Measurements from ENCODE around the gene HACL1.
A peak's percentile ranks its signal among the peaks of the same experiment; 100 is the strongest.
"Not testable (repeated sequence)": the region's sequence is repeated elsewhere in the genome, so short reads cannot be mapped to it uniquely, and the experiment has no call there.

HACL1 gene

DNA sequence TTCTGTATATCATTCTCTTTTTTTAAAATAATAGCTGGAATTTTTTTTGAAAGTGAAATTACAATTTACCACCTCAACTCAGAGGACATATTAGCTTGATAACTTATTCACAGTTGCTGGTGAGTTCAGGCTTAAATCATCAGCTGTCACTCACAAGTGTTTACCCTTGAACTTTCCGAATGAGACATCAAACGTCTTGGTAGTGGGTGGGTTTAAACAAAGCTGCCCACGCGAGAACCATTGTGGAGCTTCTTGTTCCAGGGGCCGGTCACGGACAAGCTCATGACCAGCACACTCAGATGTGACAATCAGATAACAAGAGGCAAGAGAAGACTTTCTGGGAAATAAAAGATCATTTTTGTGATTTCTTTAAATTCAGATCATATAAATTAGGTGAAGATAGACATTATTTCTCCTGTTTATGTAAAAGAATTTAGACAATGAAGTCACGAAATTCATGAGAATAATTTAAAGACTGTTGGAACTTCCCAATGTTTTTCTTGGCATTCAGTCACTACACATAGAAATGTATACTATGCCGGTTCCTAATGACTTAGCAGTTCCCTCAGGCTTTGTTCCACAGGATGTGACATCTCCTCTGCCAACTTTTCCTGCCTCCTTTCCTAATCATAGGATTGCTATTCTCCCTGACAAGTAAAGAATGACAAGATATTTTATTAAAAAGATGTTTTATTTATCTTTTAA is 29.4 kb upstream of the HACL1 start:
- H3K4me3 ChIP-seq (ENCODE audit: low read depth, low read length), result no peak overlapping the region

DNA sequence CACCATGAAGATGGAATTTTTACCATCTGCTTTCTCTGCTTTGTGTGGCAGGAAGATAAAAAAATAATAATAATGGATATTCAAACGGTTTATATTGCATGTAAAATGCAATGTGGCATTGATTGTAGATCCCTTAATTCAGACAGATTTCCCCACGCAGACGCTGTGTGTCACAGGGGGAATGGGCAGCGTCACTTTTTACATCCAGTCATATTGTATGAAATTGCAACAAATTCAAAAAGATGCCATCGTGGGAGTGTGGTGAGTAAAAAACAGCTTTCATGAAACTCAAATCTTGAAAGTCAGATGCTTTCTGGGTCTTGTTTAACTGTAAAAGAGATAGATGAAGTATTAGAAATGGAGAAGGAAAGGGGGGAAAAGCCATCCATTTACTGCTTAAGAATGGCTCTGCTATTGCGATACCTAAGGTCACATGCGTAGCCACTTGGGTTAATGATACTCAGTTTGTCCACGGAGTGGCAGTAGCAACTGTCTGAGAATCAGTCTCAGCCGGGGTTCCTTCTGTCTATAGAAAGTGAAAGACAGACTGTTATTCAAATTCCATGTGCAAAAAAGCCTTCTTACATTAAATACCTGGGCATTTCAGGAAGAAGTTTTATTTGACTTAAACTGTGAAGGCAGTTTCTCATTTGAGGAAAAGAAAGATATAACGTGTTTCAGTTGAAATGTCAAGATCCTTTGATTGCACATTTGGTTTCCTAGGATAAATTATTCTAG is 28.7 kb upstream of the HACL1 start:
- H3K4me3 ChIP-seq (ENCODE audit: low read depth, low read length), result no peak overlapping the region

DNA sequence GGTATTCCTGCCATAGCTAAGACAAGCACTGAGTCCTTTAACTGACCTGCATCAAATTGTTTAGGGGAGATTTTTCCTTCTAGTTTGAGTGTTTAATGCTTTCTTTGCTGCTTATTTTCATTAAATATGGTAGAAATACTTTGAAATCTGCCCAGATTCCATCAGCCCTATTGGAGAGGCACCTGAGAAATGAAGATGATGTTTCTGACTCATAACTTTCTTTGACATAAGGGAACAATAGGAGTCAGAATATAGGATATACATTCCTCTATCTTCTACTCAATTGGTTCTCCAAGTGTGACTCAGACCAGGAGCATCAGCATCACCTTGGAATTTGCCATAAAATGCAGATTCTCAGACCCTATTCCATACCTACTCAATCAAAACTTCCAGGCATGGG is 27.6 kb upstream of the HACL1 start:
- no peak overlapping the region for H3K4me3 ChIP-seq (ENCODE audit: low read depth, low read length)

DNA sequence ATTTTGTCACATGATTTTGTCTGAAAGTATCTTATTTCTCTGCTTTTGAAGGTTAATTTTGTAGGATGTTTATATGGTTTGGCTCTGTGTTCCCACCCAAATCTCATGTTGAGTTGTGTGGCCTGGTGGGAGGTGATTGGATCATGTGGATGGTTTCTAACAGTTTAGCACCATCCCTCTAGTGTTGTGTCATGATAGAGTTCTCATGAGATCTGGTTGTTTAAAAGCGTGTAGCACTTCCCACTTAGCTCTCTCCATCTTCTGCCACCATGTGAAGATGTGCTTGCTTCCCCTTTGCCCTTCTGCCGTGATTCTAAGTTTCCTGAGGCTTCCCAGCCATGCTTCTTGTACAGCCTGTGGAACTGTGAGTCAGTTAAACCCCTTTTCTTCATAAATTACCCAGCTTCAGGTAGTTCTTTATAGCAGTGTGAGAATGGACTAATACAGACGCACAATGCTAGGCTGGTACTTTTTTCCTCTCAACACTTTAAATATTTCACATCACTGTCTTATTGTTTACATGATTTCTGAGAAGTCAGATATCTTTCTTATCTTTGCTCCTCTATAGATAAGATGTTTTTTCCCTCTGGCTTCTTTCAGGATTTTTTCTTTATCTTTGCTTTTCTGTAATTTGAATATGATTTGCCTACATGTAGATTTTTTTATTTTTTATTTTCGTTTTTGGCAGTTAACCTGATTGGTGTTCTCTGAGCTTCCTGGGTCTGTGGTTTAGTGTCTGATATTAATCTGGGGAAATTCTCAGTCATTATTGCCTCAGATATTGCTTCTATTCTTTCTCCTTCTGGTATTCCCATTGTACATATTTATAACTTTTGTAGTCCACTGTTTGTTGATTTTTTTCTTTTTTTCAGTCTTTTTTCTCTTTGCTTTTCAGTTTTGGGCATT is 22.4 kb upstream of the HACL1 start:
- H3K4me3 ChIP-seq (ENCODE audit: low read depth, low read length), result no peak overlapping the region

DNA sequence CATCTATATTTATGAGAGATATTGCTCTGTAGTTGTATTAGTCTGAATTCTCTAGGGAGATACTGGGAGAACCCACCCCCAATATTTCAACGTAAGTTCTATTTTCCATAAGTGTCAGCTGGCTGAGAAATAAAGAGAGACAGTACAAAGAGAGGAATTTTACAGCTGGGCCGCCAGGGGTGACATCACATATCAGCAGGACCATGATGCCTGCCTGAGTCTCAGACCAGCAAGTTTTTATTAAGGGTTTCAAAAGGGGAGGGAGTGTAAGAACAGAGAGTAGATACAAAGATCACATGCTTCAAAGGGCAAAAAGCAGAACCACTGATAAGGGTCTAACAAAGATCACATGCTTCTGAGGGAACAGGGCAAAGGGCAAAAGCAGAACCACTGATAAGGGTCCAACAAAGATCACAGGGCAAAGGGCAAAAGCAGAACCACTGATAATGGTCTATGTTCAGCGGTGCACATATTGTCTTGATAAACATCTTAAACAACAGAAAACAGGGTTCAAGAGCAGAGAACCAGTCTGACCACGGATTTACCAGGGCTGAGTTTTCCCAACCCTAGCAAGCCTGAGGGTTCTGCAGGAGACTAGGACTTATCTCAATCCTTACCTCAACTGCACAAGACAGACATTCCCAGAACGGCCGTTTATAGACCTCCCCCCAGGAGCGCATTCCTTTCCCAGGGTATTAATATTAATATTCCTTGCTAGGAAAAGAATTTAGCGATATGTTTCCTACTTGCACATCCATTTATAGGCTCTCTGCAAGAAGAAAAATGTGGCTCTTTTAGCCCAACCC is 18.5 kb upstream of the HACL1 start:
- H3K4me3 ChIP-seq (ENCODE audit: low read depth, low read length), result not testable (repeated sequence)

DNA sequence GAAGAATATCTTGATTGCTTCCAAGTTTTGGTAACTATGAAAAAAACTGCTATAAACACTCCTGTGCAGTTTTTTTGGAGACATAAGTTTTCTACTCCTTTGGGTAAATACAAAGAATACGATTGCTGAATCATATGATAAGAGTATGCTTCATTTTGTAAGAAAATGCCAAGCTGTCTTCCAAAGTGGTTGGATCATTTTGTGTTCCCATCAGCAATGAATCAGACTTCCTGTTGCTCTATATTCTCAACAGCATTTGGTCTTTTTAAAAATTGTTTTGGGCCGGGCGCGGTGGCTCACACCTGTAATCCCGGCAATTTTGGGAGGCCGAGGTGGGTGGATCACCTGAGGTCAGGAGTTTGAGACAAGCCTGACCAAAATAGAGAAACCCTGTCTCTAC is 14.7 kb upstream of the HACL1 start:
- no peak overlapping the region for H3K4me3 ChIP-seq (ENCODE audit: low read depth, low read length)

DNA sequence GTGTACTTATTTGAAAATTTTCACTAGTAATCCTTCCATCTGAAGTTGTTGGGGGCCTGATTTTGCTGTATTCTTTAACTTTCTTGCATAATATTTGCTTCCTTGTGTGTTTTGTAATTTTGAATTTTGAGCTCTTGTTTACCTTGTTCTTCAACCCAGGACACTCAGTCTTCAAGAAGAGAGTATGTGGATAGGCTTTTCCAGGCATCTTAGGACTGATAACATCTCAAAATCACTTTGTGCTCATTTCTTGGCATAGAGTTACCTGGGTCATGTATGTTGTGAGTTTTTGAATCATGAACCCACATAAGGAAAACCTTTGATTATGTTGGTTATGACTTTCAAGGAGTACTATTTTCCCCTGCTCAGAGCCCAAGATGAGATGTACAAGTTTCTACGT is 13.6 kb upstream of the HACL1 start:
- no peak overlapping the region for H3K4me3 ChIP-seq (ENCODE audit: low read depth, low read length)

DNA sequence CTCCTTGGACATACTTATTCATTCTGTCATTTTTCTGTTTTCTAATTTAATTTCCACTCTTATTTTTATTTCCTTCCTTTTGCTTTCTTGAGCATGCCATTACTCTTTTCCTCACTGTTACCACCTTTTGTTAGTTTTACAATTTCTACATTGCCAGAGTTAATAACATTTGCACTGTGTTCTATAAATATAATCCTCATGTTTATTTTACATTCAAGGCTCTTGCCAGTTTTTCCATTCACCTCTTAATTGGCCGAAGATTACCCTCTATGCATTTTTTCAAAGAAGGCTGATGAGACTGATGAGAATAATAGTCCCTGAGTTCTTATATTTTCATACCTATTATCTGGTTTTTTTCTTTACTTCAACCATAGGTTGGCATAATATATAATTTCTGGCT is 10.6 kb upstream of the HACL1 start:
- H3K4me3 ChIP-seq (ENCODE audit: low read depth, low read length), result no peak overlapping the region

DNA sequence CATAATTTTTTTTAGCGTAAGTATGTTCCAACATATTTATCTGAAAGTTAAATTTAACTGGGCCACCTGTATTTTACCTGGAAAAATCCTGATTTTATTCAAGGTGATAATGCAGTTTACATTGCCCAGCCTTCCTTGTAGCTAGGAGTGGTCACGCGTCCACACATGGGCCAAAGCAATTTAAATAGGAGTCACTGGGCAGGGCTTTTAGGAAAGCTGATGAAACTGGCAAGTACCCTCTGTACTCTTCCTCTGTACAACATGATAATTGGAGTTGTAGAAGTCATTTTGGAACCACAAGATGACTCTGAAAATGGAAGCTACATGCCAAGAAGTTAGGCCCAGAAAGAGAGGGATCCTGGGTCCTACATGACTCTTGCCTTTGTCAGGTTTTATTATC is 9.6 kb upstream of the HACL1 start:
- H3K4me3 ChIP-seq (ENCODE audit: low read depth, low read length), result no peak overlapping the region

DNA sequence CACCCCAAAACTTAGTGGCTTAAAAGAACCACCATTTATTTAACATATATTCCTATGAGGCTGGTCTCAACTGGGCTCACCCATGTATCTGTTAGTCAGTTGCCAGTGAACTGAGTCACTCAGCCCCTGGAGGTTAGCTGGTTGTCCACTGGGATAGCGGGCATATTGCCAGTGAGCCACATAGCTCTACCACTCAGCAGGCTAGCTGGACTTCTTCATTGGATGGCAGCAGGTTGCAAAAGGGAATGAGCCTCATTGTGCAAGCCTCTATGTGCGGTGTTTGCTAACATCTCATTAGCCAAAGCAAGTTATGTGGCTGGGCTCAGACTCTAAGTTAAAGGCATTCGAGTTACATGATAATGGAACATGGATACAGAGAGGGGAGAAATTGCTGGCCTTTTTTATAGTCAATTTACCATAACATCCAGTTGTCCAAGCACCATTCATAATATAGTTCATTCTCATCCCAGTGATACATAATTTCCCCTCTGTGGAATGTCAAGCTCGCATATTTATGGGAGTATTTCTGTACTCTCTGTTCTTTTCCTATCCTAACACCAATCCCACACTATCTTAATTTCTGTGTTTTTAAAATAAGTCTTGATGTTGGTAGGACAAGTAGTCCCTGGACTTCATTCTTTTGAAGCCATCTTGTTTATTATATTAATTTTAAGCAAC is 8.9 kb upstream of the HACL1 start:
- H3K4me3 ChIP-seq (ENCODE audit: low read depth, low read length), result no peak overlapping the region

DNA sequence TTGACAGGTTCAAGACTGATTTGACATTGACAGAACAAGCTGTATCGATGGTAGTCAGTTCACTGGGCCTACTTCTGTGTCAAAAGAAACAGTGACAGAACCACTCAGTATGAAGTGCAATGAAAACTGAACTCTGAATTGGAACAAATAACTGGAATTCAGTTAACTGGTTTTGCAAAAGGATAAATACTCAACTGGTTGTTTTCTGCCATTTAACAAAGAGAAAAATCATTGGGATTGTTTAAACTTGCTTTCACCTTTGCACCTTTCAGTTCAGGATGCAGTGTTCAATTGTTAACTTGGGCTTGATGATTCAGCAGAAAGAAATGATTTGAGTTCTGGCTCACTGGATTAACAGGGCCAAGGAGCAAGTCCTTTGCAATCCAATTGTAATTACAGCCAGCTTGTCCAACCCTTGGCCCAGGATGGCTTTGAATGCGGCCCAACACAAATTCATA is 5.1 kb upstream of the HACL1 start:
- H3K4me3 ChIP-seq (ENCODE audit: low read depth, low read length), result no peak overlapping the region

DNA sequence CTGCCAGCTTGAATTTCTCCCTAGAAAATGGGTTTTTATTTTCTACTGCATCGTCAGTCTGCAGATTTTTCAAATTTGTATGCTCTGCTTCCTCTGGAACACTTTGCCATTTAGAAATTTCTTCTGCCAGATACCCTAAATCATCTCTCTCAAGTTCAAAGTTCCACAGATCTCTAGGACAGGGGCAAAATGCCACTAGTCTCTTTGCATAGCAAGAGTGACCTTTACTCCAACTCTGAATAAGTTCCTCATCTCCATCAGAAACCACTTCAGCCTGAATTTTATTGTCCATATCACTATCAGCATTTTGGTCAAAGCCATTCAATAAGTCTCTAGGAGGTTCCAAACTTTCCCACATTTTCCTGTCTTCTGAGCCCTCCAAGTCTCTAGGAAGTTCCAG is 3.2 kb upstream of the HACL1 start:
- not testable (repeated sequence) for H3K4me3 ChIP-seq (ENCODE audit: low read depth, low read length)

DNA sequence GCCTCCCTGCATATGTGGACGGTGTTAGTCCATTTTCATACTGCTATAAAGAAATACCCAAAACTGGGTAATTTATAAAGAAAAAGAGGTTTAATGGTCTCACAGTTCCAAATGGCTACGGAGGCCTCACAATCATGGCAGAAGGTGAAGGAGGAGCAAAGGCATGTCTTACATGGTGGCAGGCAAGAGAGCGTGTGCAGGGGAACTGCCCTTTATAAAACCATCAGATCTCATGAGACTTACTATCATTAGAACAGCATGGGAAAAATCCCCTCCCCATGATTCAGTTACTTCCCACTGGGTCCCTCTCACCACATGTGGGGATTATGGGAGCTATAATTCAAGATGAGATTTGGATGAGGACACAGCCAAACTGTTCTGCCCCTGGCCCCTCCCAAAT is 1.4 kb upstream of the HACL1 start:
- H3K4me3 ChIP-seq (ENCODE audit: low read depth, low read length), result not testable (repeated sequence)

DNA sequence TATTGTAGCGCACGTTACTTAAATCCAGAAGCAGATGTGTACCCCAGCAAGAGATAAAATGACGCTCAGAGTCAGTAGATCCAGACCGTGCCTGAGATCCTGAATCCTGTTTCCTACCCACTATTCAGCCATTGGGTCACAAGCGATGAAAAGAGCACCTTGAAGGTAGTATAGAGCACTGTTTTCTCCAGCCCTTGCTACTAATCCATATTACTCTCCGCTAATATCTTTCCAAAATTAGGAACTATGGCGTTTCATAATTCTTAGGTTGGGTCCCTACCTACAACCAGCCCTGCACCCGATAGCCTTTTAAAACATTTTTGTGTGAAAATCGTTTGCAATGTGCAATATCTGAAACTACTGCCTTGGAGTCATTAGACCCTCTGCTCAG is 772 bp upstream of the HACL1 start:
- H3K4me3 ChIP-seq (ENCODE audit: low read depth, low read length), result peak overlapping the region; percentile 90

DNA sequence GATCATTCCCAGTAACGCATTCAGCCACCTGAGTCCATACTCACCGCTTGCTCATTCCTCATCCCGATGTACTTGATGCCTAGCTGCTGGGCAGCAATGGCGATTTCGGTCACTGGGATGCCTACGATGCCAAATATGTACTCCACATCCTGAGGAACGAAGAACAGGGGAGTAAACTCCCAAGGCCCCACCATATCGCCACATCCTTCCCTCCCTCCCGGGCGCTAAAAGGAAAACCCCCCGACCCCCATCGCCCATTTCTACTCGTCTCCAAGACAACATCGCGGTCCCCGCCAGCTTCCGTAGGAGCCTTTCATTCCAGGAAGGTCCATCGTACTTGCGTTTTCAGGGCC is 347 bp downstream of the HACL1 start:
- peak overlapping the region; percentile 90 for H3K4me3 ChIP-seq (ENCODE audit: low read depth, low read length)

DNA sequence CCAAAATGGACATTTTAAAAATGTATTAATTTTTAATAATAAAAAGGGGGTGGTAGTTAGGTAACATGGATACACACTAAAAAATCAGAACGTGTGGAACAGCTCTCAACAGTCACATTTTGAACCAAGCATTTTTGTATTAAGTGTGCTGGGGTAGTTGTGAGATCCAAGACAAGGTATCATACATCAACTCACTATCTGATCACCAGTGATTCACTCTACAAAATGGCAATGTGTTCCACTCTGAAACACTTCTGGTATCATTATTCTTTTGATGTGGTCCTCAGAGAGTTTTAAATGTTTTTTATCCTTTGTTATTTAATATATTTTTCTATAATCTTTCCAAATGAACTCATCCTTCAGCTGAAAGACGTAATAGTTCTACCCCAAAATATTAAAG is 5.4 kb downstream of the HACL1 start:
- no peak overlapping the region for H3K4me3 ChIP-seq (ENCODE audit: low read depth, low read length)

DNA sequence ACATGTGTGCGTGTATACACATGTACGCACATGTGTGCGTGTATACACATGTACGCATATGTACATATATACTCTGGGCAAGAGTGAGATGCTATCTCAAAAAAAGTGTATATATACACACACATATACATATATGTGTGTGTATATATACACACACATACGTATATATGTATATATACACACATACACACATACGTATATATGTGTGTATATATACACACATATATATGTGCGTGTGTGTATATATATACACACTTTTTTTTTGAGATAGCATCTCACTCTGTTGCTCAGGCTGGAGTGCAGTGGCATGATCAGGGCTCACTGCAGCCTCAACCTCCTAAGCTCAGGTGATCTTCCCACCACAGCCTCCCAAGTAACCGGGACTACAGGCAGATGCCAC is 8.4 kb downstream of the HACL1 start:
- no peak overlapping the region for H3K4me3 ChIP-seq (ENCODE audit: low read depth, low read length)

DNA sequence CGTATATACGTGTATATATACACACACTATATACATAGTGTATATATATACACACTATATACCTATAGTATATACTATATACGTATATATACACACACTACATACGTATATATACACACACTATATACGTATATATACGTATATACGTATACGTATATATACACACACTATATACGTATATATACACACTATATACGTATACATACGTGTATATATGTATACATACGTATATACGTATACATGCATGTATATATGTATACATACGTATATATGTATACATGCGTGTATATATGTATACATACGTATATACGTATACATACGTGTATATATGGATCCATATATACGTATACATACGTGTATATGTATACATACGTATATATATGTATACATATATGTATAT is 9.4 kb downstream of the HACL1 start:
- H3K4me3 ChIP-seq (ENCODE audit: low read depth, low read length), result no peak overlapping the region

DNA sequence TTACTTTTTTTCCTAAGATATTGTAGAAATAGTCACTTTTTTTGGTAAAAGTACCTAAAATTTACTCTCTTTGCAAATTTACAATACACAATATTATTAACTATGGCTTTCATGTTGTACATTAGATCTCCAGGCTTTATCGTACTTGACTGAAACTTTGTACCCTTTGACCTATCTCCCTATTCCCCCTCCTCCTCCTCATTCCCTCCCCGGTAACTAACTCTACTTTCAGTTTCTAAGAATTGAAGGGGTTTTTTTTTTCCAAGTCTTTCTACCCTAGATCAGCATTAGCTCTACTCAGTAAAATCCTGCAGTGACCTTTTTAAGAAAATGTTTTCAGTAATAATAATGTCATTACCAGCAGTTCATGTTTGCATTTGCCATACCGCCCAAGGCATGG is 10.1 kb downstream of the HACL1 start:
- H3K4me3 ChIP-seq (ENCODE audit: low read depth, low read length), result no peak overlapping the region

DNA sequence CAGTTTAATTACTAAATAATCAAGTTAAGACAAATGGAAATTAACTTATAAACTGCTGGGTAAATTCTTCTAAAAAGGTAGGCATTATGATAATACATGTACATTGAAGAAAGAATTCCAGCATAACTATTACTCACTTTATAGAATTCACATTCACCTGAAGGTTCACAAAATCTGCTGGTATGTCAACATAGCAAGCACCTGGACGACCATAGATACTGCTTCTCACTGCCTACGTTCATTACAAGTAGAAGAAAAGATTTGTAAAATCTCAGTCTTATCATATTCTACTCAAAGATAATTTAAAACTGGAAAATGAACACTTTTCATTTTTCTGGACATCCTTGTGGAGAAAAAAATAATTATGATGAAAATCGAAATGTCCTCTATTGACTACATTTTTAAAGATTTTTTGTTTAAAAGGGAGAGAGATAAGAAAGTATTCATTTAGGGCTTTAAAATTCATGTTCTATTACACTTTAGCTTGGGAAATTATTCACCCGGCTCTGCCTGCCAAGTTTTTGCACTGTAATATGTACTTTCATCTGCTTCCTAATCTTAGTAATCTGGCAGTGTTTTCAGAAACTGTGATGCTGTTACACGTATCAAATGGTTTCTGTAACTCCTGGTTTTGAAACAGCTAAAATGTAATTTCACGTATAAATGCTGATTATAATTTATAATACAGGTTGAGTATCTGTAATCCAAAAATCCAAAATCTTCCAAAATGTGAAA is 16.1 kb downstream of the HACL1 start:
- no peak overlapping the region for H3K4me3 ChIP-seq (ENCODE audit: low read depth, low read length)
